ENCODE results near the gene EXOC3. TPM values are rescaled to one million over a fixed set of nuclear protein-coding genes. Genes with fewer than 3 reads are reported as not detected.

EXOC3 gene
- total and polyA plus RNA-seq, 10 of the 15 experiments (the other 5 are each of a cell fraction or from before 2014, with no cell fraction given): 1.6 to 53.0 (median 27.9) TPM

DNA sequence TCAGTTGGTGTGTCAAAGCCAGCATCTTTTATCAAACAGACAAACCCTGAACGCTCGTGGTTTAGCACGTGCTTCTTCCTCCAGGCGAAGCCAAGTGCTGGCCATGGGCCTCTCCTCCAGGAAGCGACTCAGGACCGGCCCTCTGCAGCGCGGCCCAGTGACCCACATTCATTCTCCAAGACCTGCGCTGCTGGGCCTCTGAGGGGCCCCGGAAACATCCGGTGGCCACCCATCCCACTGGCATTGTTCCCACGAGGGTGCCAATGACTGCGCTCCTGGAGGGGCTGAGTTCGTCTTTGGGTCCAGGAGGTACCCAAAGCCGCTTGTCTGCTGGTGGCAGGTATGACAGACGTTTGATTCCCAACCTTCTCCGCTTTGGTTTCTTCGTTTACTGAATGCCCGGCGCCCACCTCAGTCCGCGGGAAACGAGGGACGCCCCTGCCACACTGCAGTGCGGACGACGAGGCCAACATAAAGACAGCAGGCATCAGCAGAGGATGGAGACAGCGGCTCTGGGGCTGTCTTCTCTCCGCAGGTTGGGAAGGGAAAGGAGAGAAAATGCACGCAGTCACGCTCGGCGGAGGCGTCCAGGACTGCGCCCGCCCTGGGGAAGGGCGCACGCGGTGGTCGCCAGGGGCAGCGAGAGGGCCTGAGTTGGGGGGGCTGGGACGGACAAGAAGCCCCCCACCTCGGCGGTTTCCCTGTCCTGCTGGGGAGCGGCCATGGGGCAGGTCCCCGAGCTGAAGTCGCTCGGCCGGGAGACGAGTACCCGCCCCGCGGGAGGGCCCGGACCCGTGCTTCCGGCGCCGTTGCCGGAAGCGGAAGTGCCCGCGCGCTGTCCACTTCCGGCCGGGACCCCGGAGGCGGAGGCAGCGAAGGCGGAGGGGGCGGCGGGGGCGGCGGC lies at the start of gene EXOC3 (continued):
- TF ChIP-seq KDM1A (IDR thresholded peaks at IDR 0.05; ENCODE audit: borderline replicate concordance) (no peak), FOXM1 (IDR thresholded peaks at IDR 0.05; ENCODE audit: low read depth, low read length) (no peak), MXI1 (IDR thresholded peaks at IDR 0.05; ENCODE audit: low read depth, low read length) (peak; percentile 25; the same call in 1 of the 2 replicates), RBBP5 (conservative IDR thresholded peaks at IDR 0.05) (no peak), POLR2AphosphoS5 (IDR thresholded peaks at IDR 0.05; ENCODE audit: low read length) (peak; percentile 76), RAD21 (IDR thresholded peaks at IDR 0.05; ENCODE audit: insufficient read depth, low read depth, low read length) (no peak), HCFC1 (IDR thresholded peaks at IDR 0.05; ENCODE audit: low read length) (peak; percentile 54), CHD2 (IDR thresholded peaks at IDR 0.05; ENCODE audit: borderline replicate concordance, low read depth, low read length) (no peak), CBFB (IDR thresholded peaks at IDR 0.05; ENCODE audit: low read depth) (no peak), HDAC2 (IDR thresholded peaks at IDR 0.05) (no peak), MYC (IDR thresholded peaks at IDR 0.05; ENCODE audit: insufficient read depth, insufficient read length, insufficient replicate concordance, low read length, severe bottlenecking) (no peak), NR2C2 (IDR thresholded peaks at IDR 0.05; ENCODE audit: borderline replicate concordance, control insufficient read depth, insufficient read length, low read depth) (no peak), RUNX3 (IDR thresholded peaks at IDR 0.05; ENCODE audit: low read length) (no peak; the same call in 1 of the 2 replicates), DPF2 (IDR thresholded peaks at IDR 0.05) (no peak), SREBF2 (IDR thresholded peaks at IDR 0.05; ENCODE audit: low read length) (no peak; the same call in 1 of the 2 replicates), KAT2A (conservative IDR thresholded peaks at IDR 0.05; ENCODE audit: control insufficient read depth, low read depth, low read length) (no peak), RCOR1 (conservative IDR thresholded peaks at IDR 0.05; ENCODE audit: low read depth, low read length) (no peak), CREB1 (IDR thresholded peaks at IDR 0.05; ENCODE audit: low read depth) (no peak)
- TF ChIP-seq, protein P1, sequence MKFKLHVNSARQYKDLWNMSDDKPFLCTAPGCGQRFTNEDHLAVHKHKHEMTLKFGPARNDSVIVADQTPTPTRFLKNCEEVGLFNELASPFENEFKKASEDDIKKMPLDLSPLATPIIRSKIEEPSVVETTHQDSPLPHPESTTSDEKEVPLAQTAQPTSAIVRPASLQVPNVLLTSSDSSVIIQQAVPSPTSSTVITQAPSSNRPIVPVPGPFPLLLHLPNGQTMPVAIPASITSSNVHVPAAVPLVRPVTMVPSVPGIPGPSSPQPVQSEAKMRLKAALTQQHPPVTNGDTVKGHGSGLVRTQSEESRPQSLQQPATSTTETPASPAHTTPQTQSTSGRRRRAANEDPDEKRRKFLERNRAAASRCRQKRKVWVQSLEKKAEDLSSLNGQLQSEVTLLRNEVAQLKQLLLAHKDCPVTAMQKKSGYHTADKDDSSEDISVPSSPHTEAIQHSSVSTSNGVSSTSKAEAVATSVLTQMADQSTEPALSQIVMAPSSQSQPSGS (IDR thresholded peaks at IDR 0.05; ENCODE audit: low read length): no peak
- TF ChIP-seq, protein P2, sequence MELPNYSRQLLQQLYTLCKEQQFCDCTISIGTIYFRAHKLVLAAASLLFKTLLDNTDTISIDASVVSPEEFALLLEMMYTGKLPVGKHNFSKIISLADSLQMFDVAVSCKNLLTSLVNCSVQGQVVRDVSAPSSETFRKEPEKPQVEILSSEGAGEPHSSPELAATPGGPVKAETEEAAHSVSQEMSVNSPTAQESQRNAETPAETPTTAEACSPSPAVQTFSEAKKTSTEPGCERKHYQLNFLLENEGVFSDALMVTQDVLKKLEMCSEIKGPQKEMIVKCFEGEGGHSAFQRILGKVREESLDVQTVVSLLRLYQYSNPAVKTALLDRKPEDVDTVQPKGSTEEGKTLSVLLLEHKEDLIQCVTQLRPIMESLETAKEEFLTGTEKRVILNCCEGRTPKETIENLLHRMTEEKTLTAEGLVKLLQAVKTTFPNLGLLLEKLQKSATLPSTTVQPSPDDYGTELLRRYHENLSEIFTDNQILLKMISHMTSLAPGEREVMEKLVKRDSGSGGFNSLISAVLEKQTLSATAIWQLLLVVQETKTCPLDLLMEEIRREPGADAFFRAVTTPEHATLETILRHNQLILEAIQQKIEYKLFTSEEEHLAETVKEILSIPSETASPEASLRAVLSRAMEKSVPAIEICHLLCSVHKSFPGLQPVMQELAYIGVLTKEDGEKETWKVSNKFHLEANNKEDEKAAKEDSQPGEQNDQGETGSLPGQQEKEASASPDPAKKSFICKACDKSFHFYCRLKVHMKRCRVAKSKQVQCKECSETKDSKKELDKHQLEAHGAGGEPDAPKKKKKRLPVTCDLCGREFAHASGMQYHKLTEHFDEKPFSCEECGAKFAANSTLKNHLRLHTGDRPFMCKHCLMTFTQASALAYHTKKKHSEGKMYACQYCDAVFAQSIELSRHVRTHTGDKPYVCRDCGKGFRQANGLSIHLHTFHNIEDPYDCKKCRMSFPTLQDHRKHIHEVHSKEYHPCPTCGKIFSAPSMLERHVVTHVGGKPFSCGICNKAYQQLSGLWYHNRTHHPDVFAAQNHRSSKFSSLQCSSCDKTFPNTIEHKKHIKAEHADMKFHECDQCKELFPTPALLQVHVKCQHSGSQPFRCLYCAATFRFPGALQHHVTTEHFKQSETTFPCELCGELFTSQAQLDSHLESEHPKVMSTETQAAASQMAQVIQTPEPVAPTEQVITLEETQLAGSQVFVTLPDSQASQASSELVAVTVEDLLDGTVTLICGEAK (IDR thresholded peaks at IDR 0.05; ENCODE audit: borderline replicate concordance): peak; percentile 86
- TF ChIP-seq, protein P3, sequence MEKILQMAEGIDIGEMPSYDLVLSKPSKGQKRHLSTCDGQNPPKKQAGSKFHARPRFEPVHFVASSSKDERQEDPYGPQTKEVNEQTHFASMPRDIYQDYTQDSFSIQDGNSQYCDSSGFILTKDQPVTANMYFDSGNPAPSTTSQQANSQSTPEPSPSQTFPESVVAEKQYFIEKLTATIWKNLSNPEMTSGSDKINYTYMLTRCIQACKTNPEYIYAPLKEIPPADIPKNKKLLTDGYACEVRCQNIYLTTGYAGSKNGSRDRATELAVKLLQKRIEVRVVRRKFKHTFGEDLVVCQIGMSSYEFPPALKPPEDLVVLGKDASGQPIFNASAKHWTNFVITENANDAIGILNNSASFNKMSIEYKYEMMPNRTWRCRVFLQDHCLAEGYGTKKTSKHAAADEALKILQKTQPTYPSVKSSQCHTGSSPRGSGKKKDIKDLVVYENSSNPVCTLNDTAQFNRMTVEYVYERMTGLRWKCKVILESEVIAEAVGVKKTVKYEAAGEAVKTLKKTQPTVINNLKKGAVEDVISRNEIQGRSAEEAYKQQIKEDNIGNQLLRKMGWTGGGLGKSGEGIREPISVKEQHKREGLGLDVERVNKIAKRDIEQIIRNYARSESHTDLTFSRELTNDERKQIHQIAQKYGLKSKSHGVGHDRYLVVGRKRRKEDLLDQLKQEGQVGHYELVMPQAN (conservative IDR thresholded peaks at IDR 0.05): peak; percentile 86
- TF ChIP-seq, protein P4, sequence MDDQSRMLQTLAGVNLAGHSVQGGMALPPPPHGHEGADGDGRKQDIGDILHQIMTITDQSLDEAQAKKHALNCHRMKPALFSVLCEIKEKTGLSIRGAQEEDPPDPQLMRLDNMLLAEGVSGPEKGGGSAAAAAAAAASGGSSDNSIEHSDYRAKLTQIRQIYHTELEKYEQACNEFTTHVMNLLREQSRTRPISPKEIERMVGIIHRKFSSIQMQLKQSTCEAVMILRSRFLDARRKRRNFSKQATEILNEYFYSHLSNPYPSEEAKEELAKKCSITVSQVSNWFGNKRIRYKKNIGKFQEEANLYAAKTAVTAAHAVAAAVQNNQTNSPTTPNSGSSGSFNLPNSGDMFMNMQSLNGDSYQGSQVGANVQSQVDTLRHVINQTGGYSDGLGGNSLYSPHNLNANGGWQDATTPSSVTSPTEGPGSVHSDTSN (IDR thresholded peaks at IDR 0.05; ENCODE audit: insufficient replicate concordance, low read depth, low read length): no peak
